Loucy (cell line): ENCODE data around the gene TNFAIP8.

Experiments used
- H2AFZ ChIP-seq: fragments of 200-600 bp; sonication (generic); 2 replicates; pipeline ENCODE4 v1.6.0; 2016; ENCODE audit warnings: antibody characterized with exemption, mild to moderate bottlenecking, low read length, moderate library complexity
- H3F3A ChIP-seq: fragments of 200-600 bp; 2 replicates; pipeline ENCODE4 v1.6.0; 2016; ENCODE audit warnings: antibody characterized with exemption, low read depth, mild to moderate bottlenecking
- H3K27me3 ChIP-seq: fragments of 200-600 bp; sonication (generic); 2 replicates; pipeline ENCODE4 v1.6.1; 2014; ENCODE audit warnings: low read length, mild to moderate bottlenecking; ENCODE audit not compliant: insufficient read depth, poor library complexity, severe bottlenecking
- H3K36me3 ChIP-seq: fragments of 200-600 bp; sonication (generic); 2 replicates; pipeline ENCODE4 v1.6.1; 2016; ENCODE audit warnings: low read length; ENCODE audit not compliant: insufficient read depth
- H3K4me1 ChIP-seq: fragments of 200-600 bp; sonication (generic); 2 replicates; pipeline ENCODE4 v1.5.1; 2014; ENCODE audit warnings: low read length, mild to moderate bottlenecking; ENCODE audit not compliant: insufficient read depth, poor library complexity, severe bottlenecking
- H3K4me2 ChIP-seq: fragments of 200-600 bp; sonication (generic); 2 replicates; pipeline ENCODE4 v1.6.0; 2014; ENCODE audit warnings: antibody characterized with exemption, low read length, low read depth, mild to moderate bottlenecking; ENCODE audit not compliant: poor library complexity, severe bottlenecking
- H3K4me3 ChIP-seq: fragments of 200-600 bp; sonication (generic); 2 replicates; pipeline ENCODE4 v1.5.1; 2014; ENCODE audit warnings: low read length, mild to moderate bottlenecking, mixed read lengths; ENCODE audit not compliant: poor library complexity, severe bottlenecking
- H3K79me2 ChIP-seq: fragments of 200-600 bp; sonication (generic); 2 replicates; pipeline ENCODE4 v1.6.1; 2014; ENCODE audit warnings: low read length; ENCODE audit not compliant: insufficient read depth
- H3K9ac ChIP-seq: fragments of 200-600 bp; sonication (generic); 2 replicates; pipeline ENCODE4 v1.6.0; 2014; ENCODE audit warnings: mild to moderate bottlenecking, low read depth, low read length, moderate library complexity; ENCODE audit not compliant: poor library complexity, severe bottlenecking
- H3K9me2 ChIP-seq: fragments of 200-600 bp; sonication (generic); replicated peaks from 2 replicates; pipeline ENCODE4 v1.6.1; 2016; ENCODE audit warnings: low read depth, low read length, mixed read lengths
- H3K9me3 ChIP-seq: fragments of 200-600 bp; sonication (generic); 2 replicates; pipeline ENCODE4 v1.6.1; 2014; ENCODE audit warnings: mild to moderate bottlenecking, antibody characterized with exemption, low read length, low read depth; ENCODE audit not compliant: insufficient read depth
- H4K20me1 ChIP-seq: fragments of 200-600 bp; sonication (generic); 2 replicates; pipeline ENCODE4 v1.6.0; 2014; ENCODE audit warnings: antibody characterized with exemption, low read length, mild to moderate bottlenecking; ENCODE audit not compliant: insufficient read depth, poor library complexity, severe bottlenecking
- EZH2phosphoT487 ChIP-seq: fragments of 200-600 bp; IDR thresholded peaks from 2 replicates; pipeline ENCODE4 v1.6.1; 2018; ENCODE audit warnings: antibody characterized with exemption, mild to moderate bottlenecking, moderate library complexity, borderline replicate concordance
- TF ChIP-seq, protein P1 (sequence below): fragments of 200-600 bp; sonication (generic); conservative IDR thresholded peaks from 2 replicates; pipeline ENCODE4 v1.5.1; 2014; ENCODE audit warnings: mild to moderate bottlenecking, antibody characterized with exemption, low read length

The TNFAIP8 gene

DNA sequence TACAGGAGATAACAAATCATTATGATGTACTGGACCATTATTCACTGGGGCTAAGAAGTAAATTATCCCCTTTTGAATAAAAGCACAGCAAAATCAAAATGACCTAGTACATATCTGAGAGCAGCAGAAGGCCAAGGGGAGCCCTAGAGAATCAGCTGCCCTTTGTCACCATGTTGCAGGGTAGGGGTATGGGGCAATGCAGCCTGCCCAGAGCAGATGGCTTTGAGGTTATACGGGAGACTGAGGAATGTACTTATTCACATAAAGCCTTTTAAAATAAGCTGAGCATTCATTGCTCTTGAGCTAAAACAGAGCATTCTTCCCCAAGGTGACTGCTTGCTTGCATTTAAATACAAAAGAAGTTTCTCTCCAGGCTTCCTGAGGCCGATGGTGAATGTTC lies 2.6 kb upstream of the TNFAIP8 start:
- Histone ChIP-seq H3F3A (no peaks in the 10 kb centered on the region), H3K4me1 (peaks cover 5% of the 10 kb centered on the region), H3K4me2 (no peak overlapping the region), H2AFZ (no peak overlapping the region), H4K20me1 (peaks cover 3% of the 10 kb centered on the region), H3K9me3 (no peaks in the 10 kb centered on the region), H3K4me3 (no peak overlapping the region), H3K36me3 (no peaks in the 10 kb centered on the region), H3K9me2 (no peaks in the 10 kb centered on the region), H3K9ac (no peak overlapping the region), H3K79me2 (peaks cover 61% of the 10 kb centered on the region; the same call in 1 of the 2 replicates), H3K27me3 (no peaks in the 10 kb centered on the region)
- TF ChIP-seq EZH2phosphoT487 = no peak
- TF ChIP-seq, protein P1, sequence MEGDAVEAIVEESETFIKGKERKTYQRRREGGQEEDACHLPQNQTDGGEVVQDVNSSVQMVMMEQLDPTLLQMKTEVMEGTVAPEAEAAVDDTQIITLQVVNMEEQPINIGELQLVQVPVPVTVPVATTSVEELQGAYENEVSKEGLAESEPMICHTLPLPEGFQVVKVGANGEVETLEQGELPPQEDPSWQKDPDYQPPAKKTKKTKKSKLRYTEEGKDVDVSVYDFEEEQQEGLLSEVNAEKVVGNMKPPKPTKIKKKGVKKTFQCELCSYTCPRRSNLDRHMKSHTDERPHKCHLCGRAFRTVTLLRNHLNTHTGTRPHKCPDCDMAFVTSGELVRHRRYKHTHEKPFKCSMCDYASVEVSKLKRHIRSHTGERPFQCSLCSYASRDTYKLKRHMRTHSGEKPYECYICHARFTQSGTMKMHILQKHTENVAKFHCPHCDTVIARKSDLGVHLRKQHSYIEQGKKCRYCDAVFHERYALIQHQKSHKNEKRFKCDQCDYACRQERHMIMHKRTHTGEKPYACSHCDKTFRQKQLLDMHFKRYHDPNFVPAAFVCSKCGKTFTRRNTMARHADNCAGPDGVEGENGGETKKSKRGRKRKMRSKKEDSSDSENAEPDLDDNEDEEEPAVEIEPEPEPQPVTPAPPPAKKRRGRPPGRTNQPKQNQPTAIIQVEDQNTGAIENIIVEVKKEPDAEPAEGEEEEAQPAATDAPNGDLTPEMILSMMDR = no peak

DNA sequence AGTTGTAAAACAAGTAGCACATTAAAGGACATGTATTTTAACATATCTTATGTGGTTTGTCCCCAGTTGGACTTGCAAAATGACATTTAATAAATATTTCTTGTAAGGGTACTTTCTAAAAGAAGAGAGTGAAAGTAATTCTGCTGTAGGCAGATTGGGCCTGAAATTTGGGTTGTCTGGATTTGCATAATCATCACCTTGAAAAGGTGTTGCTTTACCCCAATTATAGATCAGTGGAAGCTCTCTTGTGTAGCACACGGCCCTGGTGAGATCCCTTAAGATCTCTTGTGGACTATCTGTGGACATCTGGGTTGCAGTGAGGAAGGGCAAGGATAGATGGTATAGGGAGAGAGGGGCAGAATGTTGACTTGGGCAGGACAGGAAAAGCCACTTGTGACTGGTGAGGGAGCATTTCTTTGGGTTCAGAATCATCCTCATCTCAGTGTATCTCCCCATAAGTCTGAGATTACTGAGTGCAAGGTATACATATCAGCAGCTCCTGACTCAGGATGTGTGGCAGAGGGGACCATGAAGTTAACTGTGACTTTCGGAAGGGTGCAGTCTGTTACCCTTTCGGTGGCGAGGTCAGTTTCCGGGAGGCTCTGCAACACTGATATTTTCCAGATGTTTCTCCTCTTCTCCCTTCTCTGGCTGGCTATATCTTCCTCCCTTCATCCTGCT lies 2.0 kb upstream of the TNFAIP8 start:
- Histone ChIP-seq H3K9ac (no peak overlapping the region), H3K4me3 (no peak overlapping the region)

DNA sequence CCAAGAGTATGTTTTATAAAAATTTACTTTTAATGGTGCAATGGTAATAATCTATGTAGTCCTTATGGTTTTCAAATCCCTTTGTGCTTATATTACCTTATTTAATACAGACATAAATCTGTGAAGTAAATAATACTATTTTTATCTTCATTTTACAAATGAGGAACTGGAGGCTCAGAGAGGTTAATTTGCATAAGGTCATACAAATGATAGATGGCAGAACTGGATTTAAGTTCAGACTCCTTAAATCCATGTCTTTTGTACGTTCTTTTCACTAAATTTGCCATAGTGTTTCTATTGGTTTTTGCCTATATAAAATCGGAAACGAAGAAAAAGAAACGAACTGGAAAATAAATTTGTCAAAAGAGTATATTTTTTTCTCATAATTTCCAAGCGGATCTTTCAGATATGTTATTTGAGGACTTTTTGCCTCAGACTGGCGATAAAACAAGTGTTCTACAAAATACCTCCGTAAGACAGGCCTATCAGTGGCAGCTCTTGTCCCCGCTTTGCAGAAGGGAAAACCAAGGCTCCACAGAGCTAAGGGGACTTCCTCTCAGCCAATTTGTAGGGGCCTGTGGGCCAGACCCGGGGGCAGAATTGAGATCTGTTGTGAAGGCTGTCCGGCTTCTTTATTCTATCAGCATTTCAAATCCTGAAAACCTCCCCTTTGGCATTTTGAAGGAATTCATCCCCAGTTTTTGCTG lies 1.1 kb upstream of the TNFAIP8 start:
- no peaks in the 10 kb centered on the region for H3K27me3 ChIP-seq
- H3K9me3 ChIP-seq = no peaks in the 10 kb centered on the region
- no peak overlapping the region for H3K9ac ChIP-seq
- H4K20me1 ChIP-seq = peaks cover 6% of the 10 kb centered on the region
- H3K4me2 ChIP-seq = no peak overlapping the region
- H3K4me3 ChIP-seq = no peak overlapping the region
- H3K36me3 ChIP-seq = no peaks in the 10 kb centered on the region
- H3K79me2 ChIP-seq = peaks cover 69% of the 10 kb centered on the region
- no peaks in the 10 kb centered on the region for H3F3A ChIP-seq
- TF ChIP-seq EZH2phosphoT487 = no peak
- TF ChIP-seq, protein P1 = no peak
- H3K4me1 ChIP-seq = peaks cover 19% of the 10 kb centered on the region
- no peaks in the 10 kb centered on the region for H3K9me2 ChIP-seq
- H2AFZ ChIP-seq = no peak overlapping the region

More for the DNA sequence above, 2.0 kb upstream of the TNFAIP8 start:
- no peaks in the 10 kb centered on the region for H3F3A ChIP-seq
- peaks cover 11% of the 10 kb centered on the region for H3K4me1 ChIP-seq
- no peaks in the 10 kb centered on the region for H3K27me3 ChIP-seq
- no peak overlapping the region for H2AFZ ChIP-seq
- no peaks in the 10 kb centered on the region for H3K36me3 ChIP-seq
- no peaks in the 10 kb centered on the region for H3K9me3 ChIP-seq
- H4K20me1 ChIP-seq = peaks cover 6% of the 10 kb centered on the region
- TF ChIP-seq, protein P1 = no peak
- no peak for TF ChIP-seq EZH2phosphoT487
- no peaks in the 10 kb centered on the region for H3K9me2 ChIP-seq
- no peak overlapping the region for H3K4me2 ChIP-seq
- peaks cover 66% of the 10 kb centered on the region; the same call in 1 of the 2 replicates for H3K79me2 ChIP-seq
